Measurements from ENCODE around the gene CTPS2.

- TF ChIP-seq CTCF (IDR thresholded peaks at IDR 0.05) (no peak), POLR2A (IDR thresholded peaks at IDR 0.05) (no peak), POLR2AphosphoS5 (IDR thresholded peaks at IDR 0.05) (no peak), EP300 (IDR thresholded peaks at IDR 0.05) (no peak)
These were observed 93.4 kb downstream of the CTPS2 start for GRCh38 chrX:16619024-16619423.

Data from upper lobe of left lung (tissue), 4 donors.